ENCODE data around the gene AGAP2.

- TF ChIP-seq, protein P1, sequence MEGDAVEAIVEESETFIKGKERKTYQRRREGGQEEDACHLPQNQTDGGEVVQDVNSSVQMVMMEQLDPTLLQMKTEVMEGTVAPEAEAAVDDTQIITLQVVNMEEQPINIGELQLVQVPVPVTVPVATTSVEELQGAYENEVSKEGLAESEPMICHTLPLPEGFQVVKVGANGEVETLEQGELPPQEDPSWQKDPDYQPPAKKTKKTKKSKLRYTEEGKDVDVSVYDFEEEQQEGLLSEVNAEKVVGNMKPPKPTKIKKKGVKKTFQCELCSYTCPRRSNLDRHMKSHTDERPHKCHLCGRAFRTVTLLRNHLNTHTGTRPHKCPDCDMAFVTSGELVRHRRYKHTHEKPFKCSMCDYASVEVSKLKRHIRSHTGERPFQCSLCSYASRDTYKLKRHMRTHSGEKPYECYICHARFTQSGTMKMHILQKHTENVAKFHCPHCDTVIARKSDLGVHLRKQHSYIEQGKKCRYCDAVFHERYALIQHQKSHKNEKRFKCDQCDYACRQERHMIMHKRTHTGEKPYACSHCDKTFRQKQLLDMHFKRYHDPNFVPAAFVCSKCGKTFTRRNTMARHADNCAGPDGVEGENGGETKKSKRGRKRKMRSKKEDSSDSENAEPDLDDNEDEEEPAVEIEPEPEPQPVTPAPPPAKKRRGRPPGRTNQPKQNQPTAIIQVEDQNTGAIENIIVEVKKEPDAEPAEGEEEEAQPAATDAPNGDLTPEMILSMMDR (conservative IDR thresholded peaks at IDR 0.05 in 1 of 2, IDR thresholded peaks at IDR 0.05 in 1 of 2; ENCODE audit: extremely low read depth in 1 of 2, insufficient read depth in 1 of 2, low read depth in 1 of 2, low read length in 2 of 2) = no peak
- no peak for TF ChIP-seq EZH2 (IDR thresholded peaks at IDR 0.05; ENCODE audit: borderline replicate concordance, low read length)
These were observed 9.2 kb downstream of the AGAP2 start for GRCh38 chr12:57729321-57729844.
